Mesothelial cell of epicardium (in vitro differentiated cells): Measurements from ENCODE around the gene DCT. TPM values are rescaled to one million over a fixed set of nuclear protein-coding genes. Genes with fewer than 3 reads are reported as not detected.

Experiments
- DNase-seq, 2 experiments: peaks; one replicate each; pipeline ENCODE4 v3.0.0; 2021; ENCODE audit warnings: low spot score in 2 of 2; ENCODE audit not compliant: unreplicated experiment in 2 of 2
- H3K27ac Mint-ChIP-seq: 2 replicates; pipeline ENCODE4 v1.8.0; 2021; ENCODE audit warnings: mixed read lengths
- H3K27me3 Mint-ChIP-seq: 2 replicates; pipeline ENCODE4 v1.8.0; 2021; ENCODE audit warnings: low read depth, mixed read lengths
- H3K36me3 Mint-ChIP-seq: 2 replicates; pipeline ENCODE4 v1.8.0; 2021; ENCODE audit warnings: mixed read lengths
- H3K4me1 Mint-ChIP-seq: 2 replicates; pipeline ENCODE4 v1.8.0; 2021; ENCODE audit warnings: mixed read lengths
- H3K4me3 Mint-ChIP-seq: 2 replicates; pipeline ENCODE4 v1.8.0; 2021; ENCODE audit warnings: mild to moderate bottlenecking, moderate library complexity, mixed read lengths
- H3K9me3 Mint-ChIP-seq: 2 replicates; pipeline ENCODE4 v1.8.0; 2021; ENCODE audit warnings: mixed read lengths
- CTCF ChIP-seq: fragments of 200-600 bp; sonication (generic); IDR thresholded peaks from one replicate; pipeline ENCODE4 v1.5.0; 2021; ENCODE audit warnings: antibody characterized with exemption; ENCODE audit not compliant: unreplicated experiment
- total RNA-seq: library from RNA; stranded (reverse); gene quantifications from 3 replicates; pipeline ENCODE4 v1.2.1, GENCODE V29; 2021

DCT gene
- total RNA-seq, 1 donor from 2014 or later: 0.04 TPM

DNA sequence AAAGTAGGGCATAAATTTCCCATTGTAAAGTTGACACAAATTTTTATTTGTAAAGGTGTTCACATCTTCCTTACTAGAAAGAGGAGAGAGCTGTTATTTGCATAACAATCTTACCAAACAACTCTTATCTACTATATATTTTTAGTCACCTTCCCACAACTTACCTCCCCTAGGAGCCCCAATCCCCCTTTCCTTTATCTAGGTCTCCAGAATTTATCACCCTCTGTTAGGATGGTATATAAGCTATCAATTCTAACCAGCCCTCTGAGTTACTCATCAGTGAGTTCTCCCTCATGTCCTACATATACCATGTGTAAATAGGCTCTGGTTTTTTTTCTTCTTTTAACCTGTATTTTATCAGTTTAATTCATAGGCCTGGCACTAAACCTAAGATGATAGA lies 62.2 kb downstream of the DCT start:
- no peaks in the 10 kb centered on the region for H3K27me3 Mint-ChIP-seq
- H3K27ac Mint-ChIP-seq: no peak overlapping the region
- peaks cover 37% of the 10 kb centered on the region for H3K4me1 Mint-ChIP-seq

GRCh38 chr13:94416454-94417080 lies 62.9 kb downstream of the DCT start:
- H3K9me3 Mint-ChIP-seq: peaks cover 22% of the 10 kb centered on the region
- no peak overlapping the region for H3K27ac Mint-ChIP-seq
- no peak overlapping the region for H3K4me3 Mint-ChIP-seq
- H3K27me3 Mint-ChIP-seq: no peaks in the 10 kb centered on the region
- H3K36me3 Mint-ChIP-seq: peaks cover 3% of the 10 kb centered on the region
- no peak for DNase-seq
- TF ChIP-seq CTCF: no peak
- peaks cover 44% of the 10 kb centered on the region for H3K4me1 Mint-ChIP-seq

More for the DNA sequence above, 62.2 kb downstream of the DCT start:
- H3K36me3 Mint-ChIP-seq: peaks cover 5% of the 10 kb centered on the region
- H3K4me3 Mint-ChIP-seq: no peak overlapping the region
- peaks cover 24% of the 10 kb centered on the region for H3K9me3 Mint-ChIP-seq
- no peak for TF ChIP-seq CTCF
- DNase-seq: no peak

- H3K9me3 Mint-ChIP-seq: peaks cover 14% of the 10 kb centered on the region
Observed at GRCh38 chr13:94415500-94416237, 63.8 kb downstream of the DCT start.

GRCh38 chr13:94414708-94415107 lies 64.8 kb downstream of the DCT start:
- DNase-seq: no peak
- TF ChIP-seq CTCF: no peak
- Mint-ChIP-seq H3K4me3 (no peak overlapping the region), H3K9me3 (peaks cover 10% of the 10 kb centered on the region), H3K27ac (no peak overlapping the region), H3K4me1 (peaks cover 46% of the 10 kb centered on the region), H3K36me3 (peaks cover 1% of the 10 kb centered on the region), H3K27me3 (no peaks in the 10 kb centered on the region)

More at GRCh38 chr13:94415500-94416237, 63.8 kb downstream of the DCT start:
- H3K36me3 Mint-ChIP-seq: no peaks in the 10 kb centered on the region
- no peak overlapping the region for H3K4me3 Mint-ChIP-seq
- DNase-seq: no peak
- peaks cover 46% of the 10 kb centered on the region for H3K4me1 Mint-ChIP-seq
- TF ChIP-seq CTCF: no peak
- H3K27ac Mint-ChIP-seq: no peak overlapping the region
- H3K27me3 Mint-ChIP-seq: no peaks in the 10 kb centered on the region

DNA sequence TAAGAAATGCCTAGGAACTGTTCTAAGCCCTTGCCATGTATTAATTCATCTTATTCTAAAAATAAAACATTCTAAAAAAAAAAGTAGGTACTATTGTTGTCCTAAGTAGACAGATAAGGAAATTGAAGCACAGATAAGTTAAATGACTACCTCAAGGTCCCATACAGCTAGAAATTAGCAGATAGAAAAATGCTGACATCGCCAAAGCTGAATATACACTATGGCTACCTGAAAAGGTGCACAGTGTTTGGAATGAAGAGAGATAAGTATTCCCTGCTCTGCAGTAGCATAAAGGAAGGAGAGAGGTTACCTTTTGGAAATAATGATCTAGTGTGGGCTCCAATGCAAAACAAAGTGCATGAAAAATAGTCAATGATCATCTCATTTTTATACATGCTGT lies 65.3 kb downstream of the DCT start:
- Mint-ChIP-seq H3K36me3 (peaks cover 2% of the 10 kb centered on the region), H3K4me1 (peaks cover 46% of the 10 kb centered on the region), H3K4me3 (no peak overlapping the region), H3K27me3 (no peaks in the 10 kb centered on the region), H3K9me3 (peaks cover 10% of the 10 kb centered on the region), H3K27ac (no peak overlapping the region)
- TF ChIP-seq CTCF: no peak
- DNase-seq: no peak
